C4-2B (cell line): ENCODE measurements around the gene FAM8A1.
A peak's percentile ranks its signal among the peaks of the same experiment; 100 is the strongest.

Source experiments
- ZFX ChIP-seq: fragments of 450-650 bp; IDR thresholded peaks from 2 replicates; pipeline ENCODE4 v1.6.1; 2017
- TF ChIP-seq, protein P1 (sequence below): fragments of 450-650 bp; conservative IDR thresholded peaks from 2 replicates; pipeline ENCODE4 v1.5.1; 2017; ENCODE audit warnings: mild to moderate bottlenecking

DNA sequence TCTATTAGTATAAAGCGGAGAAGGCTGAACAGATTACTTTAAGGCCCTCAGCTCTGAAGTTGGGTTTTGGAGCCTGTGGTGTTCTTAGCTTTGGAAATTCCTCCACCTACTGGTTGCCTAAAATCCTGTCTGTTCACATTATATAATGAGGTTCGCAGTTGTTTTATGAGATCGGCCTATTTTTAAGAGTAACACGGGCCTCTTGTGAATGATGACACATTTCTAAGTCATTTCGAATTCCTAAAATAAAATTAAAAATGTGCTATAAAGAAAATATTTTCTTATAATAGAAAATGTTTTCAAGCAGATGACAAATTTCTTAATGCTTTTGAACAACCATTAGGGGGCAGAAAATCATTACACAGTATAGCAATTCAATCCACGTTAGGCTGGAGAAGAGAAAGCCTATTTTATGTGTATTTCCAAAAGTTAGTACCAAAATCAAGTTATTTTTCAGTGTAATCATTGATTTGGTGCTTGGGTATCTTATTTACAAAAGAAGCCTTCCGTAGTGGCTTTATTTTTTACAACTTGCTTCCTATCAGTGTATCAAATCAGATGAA, 15.8 kb upstream of the FAM8A1 start:
- TF ChIP-seq, protein P1, sequence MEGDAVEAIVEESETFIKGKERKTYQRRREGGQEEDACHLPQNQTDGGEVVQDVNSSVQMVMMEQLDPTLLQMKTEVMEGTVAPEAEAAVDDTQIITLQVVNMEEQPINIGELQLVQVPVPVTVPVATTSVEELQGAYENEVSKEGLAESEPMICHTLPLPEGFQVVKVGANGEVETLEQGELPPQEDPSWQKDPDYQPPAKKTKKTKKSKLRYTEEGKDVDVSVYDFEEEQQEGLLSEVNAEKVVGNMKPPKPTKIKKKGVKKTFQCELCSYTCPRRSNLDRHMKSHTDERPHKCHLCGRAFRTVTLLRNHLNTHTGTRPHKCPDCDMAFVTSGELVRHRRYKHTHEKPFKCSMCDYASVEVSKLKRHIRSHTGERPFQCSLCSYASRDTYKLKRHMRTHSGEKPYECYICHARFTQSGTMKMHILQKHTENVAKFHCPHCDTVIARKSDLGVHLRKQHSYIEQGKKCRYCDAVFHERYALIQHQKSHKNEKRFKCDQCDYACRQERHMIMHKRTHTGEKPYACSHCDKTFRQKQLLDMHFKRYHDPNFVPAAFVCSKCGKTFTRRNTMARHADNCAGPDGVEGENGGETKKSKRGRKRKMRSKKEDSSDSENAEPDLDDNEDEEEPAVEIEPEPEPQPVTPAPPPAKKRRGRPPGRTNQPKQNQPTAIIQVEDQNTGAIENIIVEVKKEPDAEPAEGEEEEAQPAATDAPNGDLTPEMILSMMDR, result peak; percentile 94
- no peak for TF ChIP-seq ZFX
